Mucosa of rectum (tissue), 2 donors: ENCODE results near the gene NFIB.
A peak's percentile ranks its signal among the peaks of the same experiment; 100 is the strongest.

Source experiments
- H3K27ac ChIP-seq, 2 donors: one replicate each; pipeline ENCODE4 v1.7.0; 2013; ENCODE audit warnings: inconsistent platforms in 2 of 2, low read depth in 2 of 2, low read length in 2 of 2
- H3K27me3 ChIP-seq, 2 donors: one replicate each; pipeline ENCODE4 v1.7.0; 2013; ENCODE audit warnings: low read length in 2 of 2; ENCODE audit not compliant: control insufficient read depth in 2 of 2, insufficient read depth in 2 of 2
- H3K36me3 ChIP-seq, 2 donors: one replicate each; pipeline ENCODE4 v1.7.0; 2013; ENCODE audit warnings: low read length in 2 of 2; ENCODE audit not compliant: control insufficient read depth in 2 of 2, insufficient read depth in 2 of 2
- H3K4me1 ChIP-seq, 2 donors: one replicate each; pipeline ENCODE4 v1.7.0; 2013; ENCODE audit warnings: low read length in 2 of 2, mild to moderate bottlenecking in 1 of 2; ENCODE audit not compliant: control insufficient read depth in 2 of 2, insufficient read depth in 2 of 2
- H3K4me3 ChIP-seq, 2 donors: one replicate each; pipeline ENCODE4 v1.7.0; 2013; ENCODE audit warnings: low read length in 2 of 2
- H3K9ac ChIP-seq, 2 donors: one replicate each; pipeline ENCODE4 v1.7.0; 2013; ENCODE audit warnings: low read length in 2 of 2, low read depth in 1 of 2, mild to moderate bottlenecking in 1 of 2
- H3K9me3 ChIP-seq, 2 donors: one replicate each; pipeline ENCODE4 v1.7.0; 2013; ENCODE audit warnings: low read length in 2 of 2; ENCODE audit not compliant: control insufficient read depth in 2 of 2
- donor health status: healthy.
- donor health status: Normal muscosa, but diverticular disease.

The NFIB gene

DNA sequence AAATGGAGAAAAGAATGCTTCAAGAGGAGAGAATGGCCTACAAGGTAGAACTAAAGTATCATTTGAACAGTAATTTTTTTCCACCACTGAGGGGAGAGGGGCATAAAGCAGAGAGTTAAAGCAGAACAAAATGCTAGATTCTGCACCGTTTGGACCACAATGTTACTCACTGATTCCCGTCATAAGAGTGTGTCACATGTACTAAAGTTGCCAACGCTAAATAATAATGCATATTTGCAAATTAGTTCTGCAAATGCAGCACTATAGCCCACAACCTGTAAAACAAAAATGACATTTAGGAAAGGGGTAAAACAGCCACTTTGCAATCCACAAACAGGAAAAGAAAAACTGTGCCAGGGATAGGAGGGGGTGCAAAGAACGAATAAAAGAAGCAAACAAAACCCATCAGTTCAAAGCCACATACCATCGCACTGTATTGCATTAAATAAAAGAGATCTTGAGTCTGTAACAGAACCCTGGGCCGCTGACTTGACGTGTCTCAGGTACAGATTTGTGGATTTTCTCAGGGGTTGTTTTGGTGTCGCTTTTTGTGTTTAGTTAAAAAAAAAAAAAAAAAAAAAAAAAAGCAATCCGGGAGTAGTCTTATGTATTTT is 7.7 kb upstream of the NFIB start:
- H3K36me3 ChIP-seq, result no peaks in the 10 kb centered on the region
- peak overlapping the region; percentile 58 to 81 for H3K9ac ChIP-seq
- H3K27me3 ChIP-seq, result no peaks in the 10 kb centered on the region
- H3K9me3 ChIP-seq, result no peaks in the 10 kb centered on the region
- H3K27ac ChIP-seq, result peak overlapping the region; percentile 90 to 96
- H3K4me3 ChIP-seq, result peak overlapping the region; percentile 82 to 84
- peaks cover 5 to 9% of the 10 kb centered on the region in 2 donors for H3K4me1 ChIP-seq

DNA sequence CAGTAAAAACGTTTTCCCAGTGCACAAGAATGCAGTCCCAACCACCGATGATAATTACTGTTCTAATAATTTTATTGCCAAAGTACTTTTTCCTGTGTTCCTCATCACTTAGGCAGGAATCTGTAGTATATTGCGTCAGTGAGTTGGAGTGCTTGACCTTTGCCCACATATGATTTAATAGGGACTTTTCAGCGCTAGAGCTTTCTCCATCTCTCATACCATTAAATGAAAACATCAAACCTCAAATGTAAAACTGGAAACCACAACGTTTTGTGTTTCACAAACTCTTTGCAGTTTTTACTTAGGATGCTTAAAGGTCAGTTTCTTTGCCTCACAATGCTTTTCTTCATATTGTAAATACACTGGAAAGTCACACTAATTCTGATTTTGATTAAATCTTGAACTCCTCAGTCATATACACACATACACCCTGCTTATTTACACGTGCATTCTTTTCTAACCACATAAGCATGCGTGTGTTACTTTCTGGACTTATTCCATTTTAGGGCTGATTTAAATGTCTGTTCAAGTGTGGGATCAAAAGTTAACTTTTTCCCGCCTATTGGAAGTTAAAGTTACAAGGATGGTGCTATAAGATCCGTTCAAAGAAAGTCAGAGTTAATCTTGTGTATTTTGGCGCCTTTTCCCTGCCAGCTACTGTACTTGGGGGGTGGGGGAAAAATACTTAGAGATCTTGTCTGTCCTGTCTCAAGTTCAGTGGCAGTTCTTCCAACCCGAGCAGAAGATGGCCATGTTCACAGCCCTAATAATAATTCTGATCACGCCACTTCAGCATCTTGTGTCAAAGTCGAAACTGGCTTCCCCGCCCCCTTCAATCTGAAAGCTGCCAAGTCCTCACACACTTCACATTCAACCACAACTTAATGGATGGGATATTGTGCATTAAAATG is 6.6 kb upstream of the NFIB start:
- Histone ChIP-seq H3K4me1 (peaks cover 5 to 9% of the 10 kb centered on the region in 2 donors), H3K27me3 (no peaks in the 10 kb centered on the region), H3K36me3 (no peaks in the 10 kb centered on the region), H3K9me3 (no peaks in the 10 kb centered on the region), H3K4me3 (peak overlapping the region; percentile 82 to 84), H3K9ac (peak overlapping the region in 1 of 2 donors; percentile 9), H3K27ac (peak overlapping the region in 1 of 2 donors; percentile 52)

DNA sequence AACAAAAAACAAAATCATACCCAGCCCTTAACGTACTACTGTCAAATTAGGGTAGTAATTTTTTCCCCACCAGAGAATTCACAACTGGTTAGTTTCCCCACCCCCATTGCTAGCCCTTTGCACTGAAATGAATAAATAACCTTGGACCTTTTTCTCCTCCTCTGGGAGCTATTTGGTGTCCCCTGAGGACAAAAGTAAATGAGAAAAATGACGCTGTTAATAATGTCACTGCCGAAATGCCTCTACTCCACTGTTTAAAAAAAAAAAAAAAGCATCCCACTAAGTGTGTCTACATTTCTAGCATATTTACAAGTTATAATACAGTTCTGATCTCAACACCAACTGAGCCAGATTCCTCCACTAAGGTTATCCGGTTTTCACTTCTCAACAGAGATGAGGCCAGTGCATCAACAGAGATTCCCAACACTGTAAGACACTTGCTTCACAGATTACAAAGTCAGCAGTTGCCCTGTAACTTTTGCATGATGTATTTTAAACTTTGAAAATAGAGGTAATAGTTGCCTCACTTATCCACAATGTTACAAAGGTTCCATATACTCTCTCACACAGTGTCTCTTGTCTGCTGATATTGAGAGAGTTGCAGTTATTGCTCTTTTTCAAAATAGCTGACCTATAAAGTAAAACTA is 5.1 kb upstream of the NFIB start:
- Histone ChIP-seq H3K9ac (no peak overlapping the region), H3K4me1 (peaks cover 5 to 9% of the 10 kb centered on the region in 2 donors), H3K27ac (no peak overlapping the region)

DNA sequence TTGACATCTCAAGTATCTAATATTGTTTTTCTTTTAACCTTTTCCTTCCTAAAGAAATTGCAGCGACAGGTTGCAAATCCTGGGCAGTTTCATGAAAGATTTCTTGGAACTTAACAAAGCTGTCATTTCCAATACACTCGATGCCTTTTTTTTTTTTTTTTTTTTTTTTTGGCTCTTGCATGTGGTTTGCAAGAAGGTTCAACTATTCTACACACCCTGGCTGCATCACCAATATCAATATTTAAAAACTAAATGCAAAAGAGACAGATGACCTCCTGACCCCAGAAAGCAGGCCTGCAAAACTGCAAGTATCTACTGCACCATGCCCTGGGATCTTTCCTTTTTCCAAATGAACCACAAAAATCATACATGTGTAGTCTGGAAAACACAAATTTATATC is 4.4 kb upstream of the NFIB start:
- no peaks in the 10 kb centered on the region for H3K27me3 ChIP-seq
- H3K4me1 ChIP-seq, result peaks cover 5 to 9% of the 10 kb centered on the region in 2 donors
- H3K27ac ChIP-seq, result no peak overlapping the region
- H3K36me3 ChIP-seq, result no peaks in the 10 kb centered on the region
- H3K4me3 ChIP-seq, result no peak overlapping the region
- no peak overlapping the region for H3K9ac ChIP-seq
- no peaks in the 10 kb centered on the region for H3K9me3 ChIP-seq

More for the DNA sequence above, 5.1 kb upstream of the NFIB start:
- no peak overlapping the region for H3K4me3 ChIP-seq
- H3K27me3 ChIP-seq, result no peaks in the 10 kb centered on the region
- no peaks in the 10 kb centered on the region for H3K36me3 ChIP-seq
- H3K9me3 ChIP-seq, result no peaks in the 10 kb centered on the region

DNA sequence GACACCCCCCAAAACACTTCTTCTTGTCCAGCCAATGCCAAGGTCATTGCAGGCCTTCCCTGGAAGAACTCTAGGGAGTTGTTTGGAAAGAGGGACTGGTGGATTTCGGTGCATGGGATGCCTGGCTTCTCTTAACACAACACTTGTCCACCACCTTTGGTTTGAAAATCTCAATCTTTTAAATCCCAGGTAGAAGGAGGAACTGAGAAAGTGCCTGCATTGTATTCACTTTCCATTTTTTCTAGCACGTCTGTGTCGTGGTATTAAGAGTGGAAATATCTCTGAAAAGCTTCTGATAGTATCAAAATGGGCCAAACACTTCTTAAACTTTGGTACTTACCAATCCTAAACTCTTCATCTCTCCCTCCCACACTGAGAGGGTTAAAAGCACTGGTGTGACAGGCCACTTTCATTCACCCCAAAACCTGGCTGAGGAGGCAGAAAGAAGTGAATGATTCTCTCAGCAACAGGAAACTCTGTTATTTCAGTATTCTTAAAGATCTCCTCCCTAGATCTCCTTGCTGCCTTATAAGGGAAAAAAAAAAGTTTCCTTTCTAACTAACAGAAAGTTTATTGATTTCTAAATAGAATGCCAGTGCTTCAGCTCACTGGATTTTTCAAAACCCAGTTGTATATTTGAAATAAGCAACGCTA is 3.9 kb upstream of the NFIB start:
- H3K4me1 ChIP-seq, result peaks cover 5 to 9% of the 10 kb centered on the region in 2 donors
- H3K9me3 ChIP-seq, result no peaks in the 10 kb centered on the region
- H3K27ac ChIP-seq, result peak overlapping the region; percentile 52 to 66
- no peak overlapping the region for H3K4me3 ChIP-seq
- H3K27me3 ChIP-seq, result no peaks in the 10 kb centered on the region
- H3K9ac ChIP-seq, result no peak overlapping the region
- H3K36me3 ChIP-seq, result no peaks in the 10 kb centered on the region

DNA sequence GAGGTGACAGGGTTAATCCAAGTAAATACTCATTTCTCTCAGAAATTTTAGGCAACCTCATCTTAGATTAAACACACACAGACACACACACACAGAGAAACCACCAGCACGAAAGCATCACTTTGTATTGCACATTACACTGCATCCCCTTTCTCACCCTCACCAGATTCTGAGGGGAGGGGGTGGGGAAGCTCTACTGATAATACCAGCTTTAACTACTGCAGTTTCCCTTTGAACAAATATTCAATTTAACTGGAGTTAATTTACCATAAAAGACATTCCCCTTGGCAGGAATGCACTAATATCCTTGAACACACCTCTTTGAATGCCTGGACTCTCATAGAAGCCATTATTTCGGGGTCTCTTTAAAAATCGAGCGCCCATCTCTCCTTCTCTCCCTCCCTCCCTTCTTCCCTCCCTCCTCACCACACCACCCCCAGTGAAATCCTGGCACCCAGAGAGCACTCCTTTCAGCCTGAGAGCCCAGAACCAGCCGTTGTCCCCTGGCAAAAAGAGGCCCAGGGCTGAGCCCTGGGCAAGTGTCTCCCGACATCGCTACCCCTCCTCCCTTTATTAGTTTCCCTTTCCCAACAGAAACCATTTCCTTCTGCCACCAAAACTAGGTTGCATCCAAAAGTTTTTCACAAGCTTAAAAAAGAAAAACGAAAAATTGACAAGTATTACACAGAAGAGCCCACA is 2.8 kb upstream of the NFIB start:
- Histone ChIP-seq H3K27me3 (no peaks in the 10 kb centered on the region), H3K9me3 (no peaks in the 10 kb centered on the region), H3K4me1 (peaks cover 5 to 11% of the 10 kb centered on the region in 2 donors), H3K4me3 (peak overlapping the region; percentile 74 to 76), H3K9ac (peak overlapping the region in 1 of 2 donors; percentile 75), H3K27ac (peak overlapping the region; percentile 63 to 66), H3K36me3 (no peaks in the 10 kb centered on the region)

DNA sequence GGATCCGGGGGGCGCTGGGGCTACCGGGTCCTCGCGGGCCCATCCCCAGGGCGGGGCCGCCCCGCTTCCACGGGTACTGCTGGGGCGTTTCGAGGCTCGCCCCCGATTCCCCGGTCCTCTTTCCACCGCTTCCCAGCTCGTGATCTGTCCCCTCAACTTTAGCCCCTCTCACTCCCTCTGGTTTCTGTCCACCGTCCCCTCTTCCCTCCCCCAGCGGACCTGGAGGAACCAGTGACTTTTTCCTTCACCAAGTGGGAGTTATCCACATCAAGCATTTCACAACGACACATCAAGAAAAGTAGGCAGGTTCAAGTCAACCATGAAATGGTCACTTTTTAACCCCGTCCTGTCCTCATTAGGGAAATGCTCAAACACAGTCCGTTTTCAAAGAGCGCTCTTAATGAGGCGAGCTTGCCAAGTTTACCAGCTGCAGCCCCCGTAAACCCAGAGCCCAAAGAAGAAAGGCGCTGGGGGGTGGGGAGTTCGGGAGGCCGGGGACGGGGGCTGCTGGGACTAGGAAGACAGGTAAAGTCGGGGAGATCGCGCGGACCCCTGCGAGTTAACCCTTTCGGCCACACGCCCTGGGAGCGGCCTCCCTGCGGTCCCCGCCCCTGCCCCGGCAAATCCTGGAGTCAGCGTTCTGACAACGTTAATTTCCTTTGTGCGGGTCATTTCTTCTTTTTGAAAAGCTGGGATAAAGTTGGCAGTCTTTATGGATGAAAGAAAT is 2.1 kb upstream of the NFIB start:
- H3K4me1 ChIP-seq, result peaks cover 0 to 10% of the 10 kb centered on the region in 2 donors
- peak overlapping the region; percentile 68 to 75 for H3K9ac ChIP-seq
- no peaks in the 10 kb centered on the region for H3K9me3 ChIP-seq
- peak overlapping the region; percentile 63 to 66 for H3K27ac ChIP-seq
- peak overlapping the region; percentile 74 to 76 for H3K4me3 ChIP-seq
- H3K27me3 ChIP-seq, result no peaks in the 10 kb centered on the region
- no peaks in the 10 kb centered on the region for H3K36me3 ChIP-seq

DNA sequence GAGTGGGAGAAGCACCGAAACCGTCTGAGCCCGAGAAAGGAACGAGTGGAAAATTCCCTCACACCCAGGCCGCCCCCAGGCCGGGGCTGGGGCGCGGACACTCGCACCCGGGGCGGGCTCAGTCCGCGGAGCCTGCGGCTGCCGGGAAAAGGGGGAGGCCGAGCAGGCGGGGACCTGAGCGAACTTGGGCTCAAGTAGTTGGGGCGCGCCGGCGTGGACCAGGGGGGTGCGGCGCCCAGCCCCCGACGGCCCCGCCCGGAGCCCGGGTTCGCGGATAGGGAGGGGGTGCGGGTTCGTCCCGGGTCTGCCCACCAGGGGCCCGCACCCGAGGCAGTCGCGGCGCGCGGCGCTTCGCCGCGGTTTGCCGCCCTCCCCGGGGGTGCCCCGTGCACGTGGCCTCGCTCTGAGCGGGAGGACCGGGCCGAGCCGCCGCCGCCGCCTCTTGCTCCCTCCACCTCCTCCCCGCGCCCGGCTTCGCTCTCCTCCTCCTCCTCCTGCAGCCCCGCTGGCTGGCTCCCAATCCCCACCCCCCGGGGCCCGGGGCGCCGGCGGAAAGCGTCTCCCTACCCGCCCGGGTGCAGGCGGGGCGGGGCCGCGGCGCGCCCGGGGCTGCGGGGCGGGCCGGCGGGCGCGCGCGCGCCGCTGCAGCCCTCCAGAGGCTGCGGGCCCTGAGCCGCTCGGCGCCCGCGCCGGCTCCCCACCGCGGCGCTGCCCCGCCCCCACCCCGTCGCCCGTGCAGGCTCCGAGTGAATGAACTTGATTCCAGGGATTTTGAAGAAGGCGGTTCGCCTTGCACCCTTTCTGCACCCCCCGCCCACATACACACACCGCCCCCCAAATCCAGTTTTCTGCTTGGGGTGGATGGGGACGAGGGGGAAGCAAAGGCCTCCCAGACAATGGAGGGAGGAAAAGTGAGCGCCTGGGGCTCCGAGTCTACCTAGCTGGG is 1.3 kb upstream of the NFIB start:
- Histone ChIP-seq H3K27me3 (no peaks in the 10 kb centered on the region), H3K9me3 (no peaks in the 10 kb centered on the region), H3K36me3 (no peaks in the 10 kb centered on the region), H3K4me3 (peak overlapping the region; percentile 83 to 88), H3K4me1 (peaks cover 0 to 7% of the 10 kb centered on the region in 2 donors), H3K27ac (peak overlapping the region; percentile 88 to 92), H3K9ac (peak overlapping the region; percentile 74 to 87)
